Stimulated activated CD4-positive, alpha-beta T cell treated with anti-CD3 and anti-CD28 coated beads, Interleukin-15, amount 100 ng/mL, for 24 hours (primary cell): Measurements from ENCODE around the gene ALDH2.
"Not testable (repeated sequence)": the region's sequence is repeated elsewhere in the genome, so short reads cannot be mapped to it uniquely, and the experiment has no call there.

Experiments
- DNase-seq: peaks from one replicate; pipeline ENCODE4 v3.0.0-alpha.2; 2020

The ALDH2 gene

GRCh38 chr12:111766608-111767361, at the start of gene ALDH2:
ALDH2 (plus strand) TSS chr12:111766933; CDS start chr12:111766983, 50 bp downstream.
- peak; percentile 55 for DNase-seq

- not testable (repeated sequence) for DNase-seq
Observed at GRCh38 chr12:111719316-111719715, 47.4 kb upstream of the ALDH2 start.

- DNase-seq = no peak
Observed at GRCh38 chr12:111720457-111720856, 46.3 kb upstream of the ALDH2 start.

- DNase-seq = not testable (repeated sequence)
Observed at GRCh38 chr12:111723646-111724360, 42.9 kb upstream of the ALDH2 start.

GRCh38 chr12:111728795-111729194, 37.9 kb upstream of the ALDH2 start:
- DNase-seq = no peak

GRCh38 chr12:111730420-111730819, 36.3 kb upstream of the ALDH2 start:
- DNase-seq = no peak

- no peak for DNase-seq
Observed at GRCh38 chr12:111732786-111733185, 33.9 kb upstream of the ALDH2 start.

- DNase-seq = no peak
Observed at GRCh38 chr12:111733340-111733915, 33.3 kb upstream of the ALDH2 start.

- DNase-seq = not testable (repeated sequence)
Observed at GRCh38 chr12:111739524-111739923, 27.2 kb upstream of the ALDH2 start.

GRCh38 chr12:111741235-111741812, 25.4 kb upstream of the ALDH2 start:
- DNase-seq = no peak

- DNase-seq = no peak
Observed at GRCh38 chr12:111745211-111745610, 21.5 kb upstream of the ALDH2 start.

GRCh38 chr12:111747333-111747732, 19.4 kb upstream of the ALDH2 start:
- DNase-seq = no peak

- no peak for DNase-seq
Observed at GRCh38 chr12:111748151-111748672, 18.5 kb upstream of the ALDH2 start.

GRCh38 chr12:111748867-111749266, 17.9 kb upstream of the ALDH2 start:
- no peak for DNase-seq

- no peak for DNase-seq
Observed at GRCh38 chr12:111749391-111749790, 17.3 kb upstream of the ALDH2 start.

- DNase-seq = no peak
Observed at GRCh38 chr12:111753144-111753881, 13.4 kb upstream of the ALDH2 start.

GRCh38 chr12:111754671-111755070, 12.1 kb upstream of the ALDH2 start:
- no peak for DNase-seq

- no peak for DNase-seq
Observed at GRCh38 chr12:111756196-111756595, 10.5 kb upstream of the ALDH2 start.

- DNase-seq = no peak
Observed at GRCh38 chr12:111756681-111757080, 10.1 kb upstream of the ALDH2 start.

GRCh38 chr12:111757361-111758119, 9.2 kb upstream of the ALDH2 start:
- no peak for DNase-seq

GRCh38 chr12:111758120-111758561, 8.6 kb upstream of the ALDH2 start:
- DNase-seq = no peak

GRCh38 chr12:111759271-111759670, 7.5 kb upstream of the ALDH2 start:
- DNase-seq = no peak
